ENCODE measurements around the gene RNF103. TPM values are rescaled to one million over a fixed set of nuclear protein-coding genes. Genes with fewer than 3 reads are reported as not detected.

The RNF103 gene
- total RNA-seq, 1 experiment from 2014 or later: 16.1 TPM

- ChIA-PET RAD21 (ENCODE audit: low non-redundant PET in 1 of 2, low total read pairs in 2 of 2, uncharacterized antibody in 2 of 2, unreplicated experiment in 2 of 2) (no interaction called here), CTCF (no interaction called here), POLR2A (no interaction called here)
- Histone ChIP-seq H4K20me1 (ENCODE audit: insufficient read depth) (no peaks in the 10 kb centered on the region), H3K4me2 (ENCODE audit: low read length) (no peak overlapping the region), H3K27ac (ENCODE audit: low read depth, low read length) (no peak overlapping the region), H3K9ac (ENCODE audit: low read length) (no peak overlapping the region), H3K27me3 (ENCODE audit: insufficient read depth, low read length) (no peaks in the 10 kb centered on the region), H3K36me3 (ENCODE audit: control insufficient read depth in 1 of 2, insufficient read depth in 2 of 2, low read length in 2 of 2) (no peaks in the 10 kb centered on the region), H2AFZ (ENCODE audit: low read depth, low read length, poor library complexity, severe bottlenecking) (no peak overlapping the region), H3K4me1 (ENCODE audit: control insufficient read depth in 1 of 2, insufficient read depth in 2 of 2, low read length in 2 of 2) (no peaks in the 10 kb centered on the region), H3K79me2 (ENCODE audit: insufficient read depth, low read length) (no peaks in the 10 kb centered on the region), H3K9me2 (ENCODE audit: insufficient read depth) (no peaks in the 10 kb centered on the region), H3K9me3 (ENCODE audit: control insufficient read depth in 1 of 2, insufficient read depth in 1 of 2, low read depth in 1 of 2, low read length in 2 of 2) (no peaks in the 10 kb centered on the region), H3K4me3 (replicated peaks in 1 of 2; ENCODE audit: low read depth in 1 of 2, low read length in 2 of 2) (no peak overlapping the region)
- ATAC-seq (no peak), DNase-seq (ENCODE audit: low read depth, low spot score) (no peak)
- BruUV-seq (replicated peaks): no TSS peak
- intact Hi-C loops (cut with micrococcal nuclease): no loop called here
- no peak for TF ChIP-seq ELF1 (IDR thresholded peaks at IDR 0.05; ENCODE audit: borderline replicate concordance, low read depth)
- TF ChIP-seq CBX3 (IDR thresholded peaks at IDR 0.05; ENCODE audit: low read depth): no peak
- no peak for TF ChIP-seq FOSL1 (IDR thresholded peaks at IDR 0.05; ENCODE audit: low read depth)
- no peak for TF ChIP-seq SIN3A (IDR thresholded peaks at IDR 0.05; ENCODE audit: low read depth)
- TF ChIP-seq CTCF (IDR thresholded peaks at IDR 0.05 in 2 of 3, conservative IDR thresholded peaks at IDR 0.05 in 1 of 3; ENCODE audit: borderline replicate concordance in 1 of 3, insufficient read depth in 1 of 3, low read depth in 2 of 3, low read length in 2 of 3): no peak
- TF ChIP-seq TCF7L2 (IDR thresholded peaks at IDR 0.05; ENCODE audit: borderline replicate concordance, extremely low read depth, insufficient read depth, insufficient read length): no peak
- TF ChIP-seq ZBTB33 (IDR thresholded peaks at IDR 0.05; ENCODE audit: extremely low read depth, insufficient replicate concordance, low read length): no peak
- no peak for TF ChIP-seq RAD21 (IDR thresholded peaks at IDR 0.05; ENCODE audit: low read depth)
- no peak for TF ChIP-seq EGR1 (IDR thresholded peaks at IDR 0.05; ENCODE audit: low read depth)
- TF ChIP-seq YY1 (IDR thresholded peaks at IDR 0.05; ENCODE audit: extremely low read depth, insufficient replicate concordance, low read depth, low read length): no peak
Measured at GRCh38 chr2:86580560-86580959, 43.1 kb downstream of the RNF103 start.
